OCI-LY1 (cell line): ENCODE data around the gene CLDND1.

Experiments
- EZH2 ChIP-seq: fragments of 200-600 bp; sonication (generic), shearing (Covaris generic); IDR thresholded peaks from 2 replicates; pipeline ENCODE4 v1.8.0; 2017; ENCODE audit warnings: borderline replicate concordance, mixed run types, mild to moderate bottlenecking, antibody characterized with exemption, low read length, moderate library complexity, mixed read lengths
- TF ChIP-seq, protein P1 (sequence below): fragments of 200-600 bp; sonication (generic), shearing (Covaris generic); IDR thresholded peaks from 2 replicates; pipeline ENCODE4 v1.5.1; 2017; ENCODE audit warnings: mild to moderate bottlenecking, antibody characterized with exemption, low read length, moderate library complexity, mixed read lengths

DNA sequence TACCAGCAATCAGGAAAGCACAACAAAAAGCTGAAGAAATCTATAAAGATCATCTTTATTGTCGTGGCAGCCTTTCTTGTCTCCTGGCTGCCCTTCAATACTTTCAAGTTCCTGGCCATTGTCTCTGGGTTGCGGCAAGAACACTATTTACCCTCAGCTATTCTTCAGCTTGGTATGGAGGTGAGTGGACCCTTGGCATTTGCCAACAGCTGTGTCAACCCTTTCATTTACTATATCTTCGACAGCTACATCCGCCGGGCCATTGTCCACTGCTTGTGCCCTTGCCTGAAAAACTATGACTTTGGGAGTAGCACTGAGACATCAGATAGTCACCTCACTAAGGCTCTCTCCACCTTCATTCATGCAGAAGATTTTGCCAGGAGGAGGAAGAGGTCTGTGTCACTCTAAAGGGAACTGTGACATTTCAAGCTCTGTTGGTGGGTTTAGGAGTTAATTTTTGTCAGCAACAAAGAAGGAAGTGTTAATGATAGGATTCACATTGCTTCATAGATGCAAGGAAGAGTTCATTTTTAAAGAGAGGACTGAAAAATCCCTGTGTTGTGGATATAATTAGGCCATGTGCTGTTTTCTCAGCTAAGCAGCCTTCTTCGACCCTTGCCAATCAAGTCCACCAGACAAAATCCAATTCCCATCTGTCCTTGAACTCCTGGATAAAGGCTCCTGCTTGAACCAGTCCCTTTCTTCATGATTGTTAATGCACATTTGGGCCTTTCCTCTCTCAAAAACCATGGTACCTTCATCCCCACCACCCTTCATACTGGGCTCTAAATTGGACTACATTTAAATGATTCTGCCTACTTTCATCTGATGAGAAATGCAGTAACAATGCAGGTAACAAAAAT is 10.2 kb upstream of the CLDND1 start:
- TF ChIP-seq, protein P1, sequence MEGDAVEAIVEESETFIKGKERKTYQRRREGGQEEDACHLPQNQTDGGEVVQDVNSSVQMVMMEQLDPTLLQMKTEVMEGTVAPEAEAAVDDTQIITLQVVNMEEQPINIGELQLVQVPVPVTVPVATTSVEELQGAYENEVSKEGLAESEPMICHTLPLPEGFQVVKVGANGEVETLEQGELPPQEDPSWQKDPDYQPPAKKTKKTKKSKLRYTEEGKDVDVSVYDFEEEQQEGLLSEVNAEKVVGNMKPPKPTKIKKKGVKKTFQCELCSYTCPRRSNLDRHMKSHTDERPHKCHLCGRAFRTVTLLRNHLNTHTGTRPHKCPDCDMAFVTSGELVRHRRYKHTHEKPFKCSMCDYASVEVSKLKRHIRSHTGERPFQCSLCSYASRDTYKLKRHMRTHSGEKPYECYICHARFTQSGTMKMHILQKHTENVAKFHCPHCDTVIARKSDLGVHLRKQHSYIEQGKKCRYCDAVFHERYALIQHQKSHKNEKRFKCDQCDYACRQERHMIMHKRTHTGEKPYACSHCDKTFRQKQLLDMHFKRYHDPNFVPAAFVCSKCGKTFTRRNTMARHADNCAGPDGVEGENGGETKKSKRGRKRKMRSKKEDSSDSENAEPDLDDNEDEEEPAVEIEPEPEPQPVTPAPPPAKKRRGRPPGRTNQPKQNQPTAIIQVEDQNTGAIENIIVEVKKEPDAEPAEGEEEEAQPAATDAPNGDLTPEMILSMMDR, result no peak
- TF ChIP-seq EZH2, result no peak
